ENCODE data around the gene NUDT14. TPM values are rescaled to one million over a fixed set of nuclear protein-coding genes. Genes with fewer than 3 reads are reported as not detected.

NUDT14 gene
- total RNA-seq, 2 donors from 2014 or later: 4.1 to 23.6 TPM

DNA sequence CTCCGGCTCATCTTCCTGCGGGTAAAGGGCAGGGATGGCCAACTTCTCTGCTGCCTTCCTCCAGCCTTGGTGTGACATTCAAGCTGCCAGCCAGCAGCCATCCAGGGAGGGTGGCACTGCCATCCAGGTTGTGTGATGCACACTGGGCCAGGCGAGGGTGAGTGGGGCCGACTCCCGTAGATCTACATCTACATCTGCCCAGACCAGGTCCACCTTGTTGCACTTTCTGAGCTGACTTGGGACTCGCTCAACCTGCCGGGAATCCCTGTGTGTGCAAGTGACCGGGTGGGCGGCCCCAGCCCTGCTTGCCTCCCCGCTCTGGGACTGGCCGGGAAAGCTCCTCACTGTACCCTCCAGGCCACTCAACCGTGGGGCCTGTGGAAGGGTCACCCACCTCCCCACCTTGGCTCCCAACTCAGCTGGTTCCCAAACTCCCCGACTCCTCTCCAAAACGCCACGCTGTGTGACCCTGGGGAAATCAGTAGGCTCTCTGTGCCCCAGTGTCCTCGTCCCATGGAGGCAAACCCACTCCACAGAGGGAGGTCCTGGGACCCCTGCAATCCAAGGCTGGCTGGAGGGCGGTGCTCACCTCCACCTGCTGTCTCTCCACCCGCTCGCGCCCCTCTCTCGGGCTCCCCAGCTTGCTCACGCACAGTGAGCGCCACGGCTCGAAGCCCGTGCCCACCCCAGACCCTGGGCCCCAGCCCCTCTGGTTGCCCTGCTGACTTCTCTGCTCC is 27.2 kb downstream of the NUDT14 start:
- TF ChIP-seq, protein P1, sequence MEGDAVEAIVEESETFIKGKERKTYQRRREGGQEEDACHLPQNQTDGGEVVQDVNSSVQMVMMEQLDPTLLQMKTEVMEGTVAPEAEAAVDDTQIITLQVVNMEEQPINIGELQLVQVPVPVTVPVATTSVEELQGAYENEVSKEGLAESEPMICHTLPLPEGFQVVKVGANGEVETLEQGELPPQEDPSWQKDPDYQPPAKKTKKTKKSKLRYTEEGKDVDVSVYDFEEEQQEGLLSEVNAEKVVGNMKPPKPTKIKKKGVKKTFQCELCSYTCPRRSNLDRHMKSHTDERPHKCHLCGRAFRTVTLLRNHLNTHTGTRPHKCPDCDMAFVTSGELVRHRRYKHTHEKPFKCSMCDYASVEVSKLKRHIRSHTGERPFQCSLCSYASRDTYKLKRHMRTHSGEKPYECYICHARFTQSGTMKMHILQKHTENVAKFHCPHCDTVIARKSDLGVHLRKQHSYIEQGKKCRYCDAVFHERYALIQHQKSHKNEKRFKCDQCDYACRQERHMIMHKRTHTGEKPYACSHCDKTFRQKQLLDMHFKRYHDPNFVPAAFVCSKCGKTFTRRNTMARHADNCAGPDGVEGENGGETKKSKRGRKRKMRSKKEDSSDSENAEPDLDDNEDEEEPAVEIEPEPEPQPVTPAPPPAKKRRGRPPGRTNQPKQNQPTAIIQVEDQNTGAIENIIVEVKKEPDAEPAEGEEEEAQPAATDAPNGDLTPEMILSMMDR (IDR thresholded peaks at IDR 0.05): no peak
- Histone ChIP-seq H3K4me3 (no peak overlapping the region), H3K9me3 (no peaks in the 10 kb centered on the region), H3K4me1 (ENCODE audit: control insufficient read depth in 1 of 2, low read depth in 2 of 2) (no peaks in the 10 kb centered on the region), H3K36me3 (no peaks in the 10 kb centered on the region), H3K27me3 (replicated peaks; ENCODE audit: insufficient read depth) (no peaks in the 10 kb centered on the region), H3K27ac (no peak overlapping the region)
- DNase-seq (ENCODE audit: low spot score) (no peak), ATAC-seq (ENCODE audit: insufficient number of reproducible peaks, low FRiP score, low read depth) (no peak)

GRCh38 chr14:105153331-105153731 is 27.8 kb downstream of the NUDT14 start:
- Histone ChIP-seq H3K27ac (no peak overlapping the region), H3K4me1 (ENCODE audit: control insufficient read depth in 1 of 2, low read depth in 2 of 2) (no peaks in the 10 kb centered on the region), H3K9me3 (no peaks in the 10 kb centered on the region), H3K27me3 (replicated peaks; ENCODE audit: insufficient read depth) (no peaks in the 10 kb centered on the region), H3K36me3 (no peaks in the 10 kb centered on the region), H3K4me3 (no peak overlapping the region)
- ATAC-seq (ENCODE audit: insufficient number of reproducible peaks, low FRiP score, low read depth) (no peak), DNase-seq (ENCODE audit: low spot score) (no peak)
- TF ChIP-seq, protein P1 (IDR thresholded peaks at IDR 0.05): no peak

DNA sequence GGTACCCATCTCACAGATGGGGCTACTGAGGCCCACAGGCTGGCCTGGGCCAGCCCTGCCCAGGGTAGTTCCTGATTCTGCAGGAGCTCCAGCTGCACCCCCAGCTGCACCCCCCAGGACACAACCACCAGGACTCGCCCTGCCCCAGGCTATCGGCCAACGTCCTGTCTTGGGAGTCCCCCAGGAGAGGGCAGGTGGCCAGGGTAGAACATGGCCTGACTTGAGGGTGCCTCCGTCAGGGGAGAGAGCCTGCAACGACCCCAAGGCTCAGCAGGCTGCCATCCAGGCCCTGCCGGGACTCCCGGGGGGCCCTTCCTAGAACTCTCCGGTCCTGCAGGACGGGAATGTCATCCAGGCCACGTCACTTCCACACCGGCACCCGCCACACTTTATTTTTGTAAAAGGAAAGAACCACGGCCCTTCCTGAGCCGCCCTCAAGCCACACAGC is 28.3 kb downstream of the NUDT14 start:
- Histone ChIP-seq H3K4me3 (no peak overlapping the region), H3K27me3 (replicated peaks; ENCODE audit: insufficient read depth) (no peaks in the 10 kb centered on the region), H3K9me3 (no peaks in the 10 kb centered on the region), H3K27ac (no peak overlapping the region), H3K36me3 (no peaks in the 10 kb centered on the region), H3K4me1 (ENCODE audit: control insufficient read depth in 1 of 2, low read depth in 2 of 2) (no peaks in the 10 kb centered on the region)
- no peak for DNase-seq (ENCODE audit: low spot score)
- TF ChIP-seq, protein P1 (IDR thresholded peaks at IDR 0.05): no peak
- ATAC-seq (ENCODE audit: insufficient number of reproducible peaks, low FRiP score, low read depth): no peak

GRCh38 chr14:105151838-105152793 is 29.0 kb downstream of the NUDT14 start:
- no peak overlapping the region for H3K27ac ChIP-seq
- H3K27me3 ChIP-seq (replicated peaks; ENCODE audit: insufficient read depth): no peaks in the 10 kb centered on the region
- H3K4me3 ChIP-seq: no peak overlapping the region
- ATAC-seq (ENCODE audit: insufficient number of reproducible peaks, low FRiP score, low read depth) (no peak), DNase-seq (ENCODE audit: low spot score) (no peak)
- no peaks in the 10 kb centered on the region for H3K4me1 ChIP-seq (ENCODE audit: control insufficient read depth in 1 of 2, low read depth in 2 of 2)
- TF ChIP-seq, protein P1 (IDR thresholded peaks at IDR 0.05): no peak
- H3K36me3 ChIP-seq: no peaks in the 10 kb centered on the region
- no peaks in the 10 kb centered on the region for H3K9me3 ChIP-seq

All from thoracic aorta (tissue), 2 donors.